HepG2 (cell line): Measurements from ENCODE around the gene KLHL28. TPM values are rescaled to one million over a fixed set of nuclear protein-coding genes. Genes with fewer than 3 reads are reported as not detected.

Source experiments
- EHMT2 ChIP-seq: fragments of 200-600 bp; sonication (generic); IDR thresholded peaks from 2 replicates; pipeline ENCODE4 v1.7.0; 2017; ENCODE audit warnings: antibody characterized with exemption, low read depth, low read length, borderline replicate concordance
- GATAD1 ChIP-seq: IDR thresholded peaks from 2 replicates; pipeline ENCODE4 v1.6.1; 2016; ENCODE audit warnings: missing genetic modification reagents, missing compliant biosample characterization
- HNF1A ChIP-seq, 2 experiments: sonication (generic) in 1 of 2; formaldehyde crosslinking in 1 of 2; IDR thresholded peaks; 2 replicates each; pipeline versions ENCODE4 v1.4.0 to v1.6.1; 2016 to 2020; ENCODE audit warnings: borderline replicate concordance in 1 of 2, low read depth in 1 of 2, mild to moderate bottlenecking in 1 of 2, missing genetic modification reagents in 1 of 2
- MED1 ChIP-seq: sonication (generic); formaldehyde crosslinking; IDR thresholded peaks from 2 replicates; pipeline ENCODE4 v1.4.0; 2020; ENCODE audit warnings: missing genetic modification reagents
- NBN ChIP-seq: fragments of 450-650 bp; conservative IDR thresholded peaks from 2 replicates; pipeline ENCODE4 v1.6.1; 2017
- PITX1 ChIP-seq: sonication (generic); formaldehyde crosslinking; IDR thresholded peaks from 2 replicates; pipeline ENCODE4 v1.5.1; 2020; ENCODE audit warnings: mild to moderate bottlenecking, missing genetic modification reagents
- POGZ ChIP-seq: sonication (generic); formaldehyde crosslinking; IDR thresholded peaks from 2 replicates; pipeline ENCODE4 v1.4.0; 2020; ENCODE audit warnings: mild to moderate bottlenecking, missing genetic modification reagents
- SNAI1 ChIP-seq: sonication (generic); formaldehyde crosslinking; IDR thresholded peaks from 2 replicates; pipeline ENCODE4 v1.5.0; 2020; ENCODE audit warnings: mild to moderate bottlenecking, missing genetic modification reagents, borderline replicate concordance
- ZFP90 ChIP-seq: sonication (generic); formaldehyde crosslinking; IDR thresholded peaks from 2 replicates; pipeline ENCODE4 v1.8.0; 2022; ENCODE audit warnings: missing genetic modification reagents, mild to moderate bottlenecking, inconsistent platforms, borderline replicate concordance
- ZFY ChIP-seq: sonication (generic); formaldehyde crosslinking; IDR thresholded peaks from 2 replicates; pipeline ENCODE4 v1.4.0; 2020; ENCODE audit warnings: missing genetic modification reagents
- ZNF44 ChIP-seq: sonication (generic); formaldehyde crosslinking; IDR thresholded peaks from 2 replicates; pipeline ENCODE4 v1.5.1; 2020; ENCODE audit warnings: mild to moderate bottlenecking, missing genetic modification reagents
- polyA plus RNA-seq, 8 experiments: library from polyadenylated mRNA; depleted of rRNA in 3 of 8; stranded (reverse) in 7 of 8; unstranded in 1 of 8; fragments of >200 nt; fragmentation: Illumina TruSeq in 4 of 8; extraction: Trizol in 4 of 8; gene quantifications; 2 replicates each; pipeline versions ENCODE4 v1.2.1 to v1.2.3, GENCODE V29; 2011 to 2016; ENCODE audit warnings: low read depth in 4 of 8, missing spikeins in 1 of 8, mixed read lengths in 1 of 8; ENCODE audit not compliant: insufficient read depth in 1 of 8
- total RNA-seq, 5 experiments: library from RNA; depleted of rRNA; stranded (reverse); fragments of >200 nt; fragmentation: Illumina TruSeq; extraction: Trizol; gene quantifications; 2 replicates each; pipeline ENCODE4 v1.2.3, GENCODE V29; 2016; ENCODE audit warnings: low read depth in 1 of 5
- TF ChIP-seq, protein P1 (sequence below): sonication (generic); formaldehyde crosslinking; IDR thresholded peaks from 2 replicates; pipeline ENCODE4 v1.4.0; 2020; ENCODE audit warnings: low read depth, missing genetic modification reagents
- TF ChIP-seq, protein P2 (sequence below): sonication (generic); formaldehyde crosslinking; IDR thresholded peaks from 2 replicates; pipeline ENCODE4 v1.5.0; 2020; ENCODE audit warnings: mild to moderate bottlenecking, missing genetic modification reagents
- TF ChIP-seq, protein P3 (sequence below): sonication (generic); formaldehyde crosslinking; IDR thresholded peaks from 2 replicates; pipeline ENCODE4 v1.4.0; 2020; ENCODE audit warnings: missing genetic modification reagents, borderline replicate concordance

Gene KLHL28
- total and polyA plus RNA-seq, 2 of the 13 experiments (the other 11 are each of a cell fraction or from before 2014, with no cell fraction given), result 3.4 to 6.6 TPM

DNA sequence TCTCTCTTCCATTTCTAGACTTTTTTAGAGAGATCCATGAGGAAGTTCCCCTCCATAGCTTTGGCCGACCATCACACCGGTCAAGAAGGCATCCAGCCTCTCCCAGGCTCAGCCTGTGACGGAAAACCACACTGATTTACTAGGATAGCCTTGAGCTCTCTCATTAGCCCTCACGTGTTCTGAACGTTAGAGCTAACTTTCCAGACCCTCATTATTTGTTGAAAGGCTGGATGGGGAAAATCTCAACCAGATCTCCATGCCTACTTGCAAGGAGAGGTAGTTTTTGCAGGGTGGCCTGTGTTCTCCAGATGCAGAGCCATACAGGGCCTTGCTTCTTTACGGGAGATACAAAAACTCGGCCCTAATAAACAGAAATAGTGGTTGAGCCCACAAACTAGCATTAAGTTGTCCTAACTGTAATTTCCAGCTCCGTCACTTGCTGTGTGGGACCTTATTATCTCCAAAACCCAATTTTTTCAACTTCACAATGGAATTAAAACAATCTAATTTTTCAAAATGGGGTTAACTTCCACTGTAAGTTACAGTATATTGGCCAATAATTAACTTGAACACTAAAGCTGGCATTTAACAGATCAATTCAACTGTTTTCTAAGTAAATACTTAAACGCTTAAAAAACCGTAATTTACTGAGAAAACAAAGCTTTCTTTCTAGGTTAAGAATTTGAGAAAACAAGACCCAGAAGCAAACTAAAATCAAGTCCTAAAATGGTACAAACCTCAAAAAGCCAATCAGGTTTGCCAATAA lies 65.3 kb downstream of the KLHL28 start (continued):
- TF ChIP-seq, protein P1, sequence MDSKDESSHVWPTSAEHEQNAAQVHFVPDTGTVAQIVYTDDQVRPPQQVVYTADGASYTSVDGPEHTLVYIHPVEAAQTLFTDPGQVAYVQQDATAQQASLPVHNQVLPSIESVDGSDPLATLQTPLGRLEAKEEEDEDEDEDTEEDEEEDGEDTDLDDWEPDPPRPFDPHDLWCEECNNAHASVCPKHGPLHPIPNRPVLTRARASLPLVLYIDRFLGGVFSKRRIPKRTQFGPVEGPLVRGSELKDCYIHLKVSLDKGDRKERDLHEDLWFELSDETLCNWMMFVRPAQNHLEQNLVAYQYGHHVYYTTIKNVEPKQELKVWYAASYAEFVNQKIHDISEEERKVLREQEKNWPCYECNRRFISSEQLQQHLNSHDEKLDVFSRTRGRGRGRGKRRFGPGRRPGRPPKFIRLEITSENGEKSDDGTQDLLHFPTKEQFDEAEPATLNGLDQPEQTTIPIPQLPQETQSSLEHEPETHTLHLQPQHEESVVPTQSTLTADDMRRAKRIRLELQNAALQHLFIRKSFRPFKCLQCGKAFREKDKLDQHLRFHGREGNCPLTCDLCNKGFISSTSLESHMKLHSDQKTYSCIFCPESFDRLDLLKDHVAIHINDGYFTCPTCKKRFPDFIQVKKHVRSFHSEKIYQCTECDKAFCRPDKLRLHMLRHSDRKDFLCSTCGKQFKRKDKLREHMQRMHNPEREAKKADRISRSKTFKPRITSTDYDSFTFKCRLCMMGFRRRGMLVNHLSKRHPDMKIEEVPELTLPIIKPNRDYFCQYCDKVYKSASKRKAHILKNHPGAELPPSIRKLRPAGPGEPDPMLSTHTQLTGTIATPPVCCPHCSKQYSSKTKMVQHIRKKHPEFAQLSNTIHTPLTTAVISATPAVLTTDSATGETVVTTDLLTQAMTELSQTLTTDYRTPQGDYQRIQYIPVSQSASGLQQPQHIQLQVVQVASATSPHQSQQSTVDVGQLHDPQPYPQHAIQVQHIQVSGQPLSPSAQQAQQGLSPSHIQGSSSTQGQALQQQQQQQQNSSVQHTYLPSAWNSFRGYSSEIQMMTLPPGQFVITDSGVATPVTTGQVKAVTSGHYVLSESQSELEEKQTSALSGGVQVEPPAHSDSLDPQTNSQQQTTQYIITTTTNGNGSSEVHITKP, result peak; percentile 92
- TF ChIP-seq GATAD1 (CRISPR knock-in tag) (no peak), HNF1A (IDR thresholded peaks at IDR 0.05; ENCODE audit: low read depth) (peak; percentile 75), HNF1A (CRISPR knock-in tag; IDR thresholded peaks at IDR 0.05; ENCODE audit: borderline replicate concordance) (0 out of 2 replicates have a peak, but pooled peaks have one; percentile 17), SNAI1 (CRISPR knock-in tag) (0 out of 2 replicates have a peak, but pooled peaks have one; percentile 57), MED1 (CRISPR knock-in tag) (peak; percentile 6; the same call in 1 of the 2 replicates), NBN (no peak), EHMT2 (peak; percentile 88; the same call in 1 of the 2 replicates), ZNF44 (CRISPR knock-in tag) (no peak), ZFP90 (CRISPR knock-in tag) (no peak), ZFY (peak; percentile 49), PITX1 (CRISPR knock-in tag) (peak; percentile 29; the same call in 1 of the 2 replicates), POGZ (CRISPR knock-in tag) (no peak)
- TF ChIP-seq, protein P2, sequence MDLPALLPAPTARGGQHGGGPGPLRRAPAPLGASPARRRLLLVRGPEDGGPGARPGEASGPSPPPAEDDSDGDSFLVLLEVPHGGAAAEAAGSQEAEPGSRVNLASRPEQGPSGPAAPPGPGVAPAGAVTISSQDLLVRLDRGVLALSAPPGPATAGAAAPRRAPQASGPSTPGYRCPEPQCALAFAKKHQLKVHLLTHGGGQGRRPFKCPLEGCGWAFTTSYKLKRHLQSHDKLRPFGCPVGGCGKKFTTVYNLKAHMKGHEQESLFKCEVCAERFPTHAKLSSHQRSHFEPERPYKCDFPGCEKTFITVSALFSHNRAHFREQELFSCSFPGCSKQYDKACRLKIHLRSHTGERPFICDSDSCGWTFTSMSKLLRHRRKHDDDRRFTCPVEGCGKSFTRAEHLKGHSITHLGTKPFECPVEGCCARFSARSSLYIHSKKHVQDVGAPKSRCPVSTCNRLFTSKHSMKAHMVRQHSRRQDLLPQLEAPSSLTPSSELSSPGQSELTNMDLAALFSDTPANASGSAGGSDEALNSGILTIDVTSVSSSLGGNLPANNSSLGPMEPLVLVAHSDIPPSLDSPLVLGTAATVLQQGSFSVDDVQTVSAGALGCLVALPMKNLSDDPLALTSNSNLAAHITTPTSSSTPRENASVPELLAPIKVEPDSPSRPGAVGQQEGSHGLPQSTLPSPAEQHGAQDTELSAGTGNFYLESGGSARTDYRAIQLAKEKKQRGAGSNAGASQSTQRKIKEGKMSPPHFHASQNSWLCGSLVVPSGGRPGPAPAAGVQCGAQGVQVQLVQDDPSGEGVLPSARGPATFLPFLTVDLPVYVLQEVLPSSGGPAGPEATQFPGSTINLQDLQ, result no peak
- TF ChIP-seq, protein P3, sequence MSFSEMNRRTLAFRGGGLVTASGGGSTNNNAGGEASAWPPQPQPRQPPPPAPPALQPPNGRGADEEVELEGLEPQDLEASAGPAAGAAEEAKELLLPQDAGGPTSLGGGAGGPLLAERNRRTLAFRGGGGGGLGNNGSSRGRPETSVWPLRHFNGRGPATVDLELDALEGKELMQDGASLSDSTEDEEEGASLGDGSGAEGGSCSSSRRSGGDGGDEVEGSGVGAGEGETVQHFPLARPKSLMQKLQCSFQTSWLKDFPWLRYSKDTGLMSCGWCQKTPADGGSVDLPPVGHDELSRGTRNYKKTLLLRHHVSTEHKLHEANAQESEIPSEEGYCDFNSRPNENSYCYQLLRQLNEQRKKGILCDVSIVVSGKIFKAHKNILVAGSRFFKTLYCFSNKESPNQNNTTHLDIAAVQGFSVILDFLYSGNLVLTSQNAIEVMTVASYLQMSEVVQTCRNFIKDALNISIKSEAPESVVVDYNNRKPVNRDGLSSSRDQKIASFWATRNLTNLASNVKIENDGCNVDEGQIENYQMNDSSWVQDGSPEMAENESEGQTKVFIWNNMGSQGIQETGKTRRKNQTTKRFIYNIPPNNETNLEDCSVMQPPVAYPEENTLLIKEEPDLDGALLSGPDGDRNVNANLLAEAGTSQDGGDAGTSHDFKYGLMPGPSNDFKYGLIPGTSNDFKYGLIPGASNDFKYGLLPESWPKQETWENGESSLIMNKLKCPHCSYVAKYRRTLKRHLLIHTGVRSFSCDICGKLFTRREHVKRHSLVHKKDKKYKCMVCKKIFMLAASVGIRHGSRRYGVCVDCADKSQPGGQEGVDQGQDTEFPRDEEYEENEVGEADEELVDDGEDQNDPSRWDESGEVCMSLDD (CRISPR knock-in tag), result 0 out of 2 replicates have a peak, but pooled peaks have one; percentile 5
